Hepatocyte (in vitro differentiated cells): ENCODE measurements around the gene INSR. TPM values are rescaled to one million over a fixed set of nuclear protein-coding genes. Genes with fewer than 3 reads are reported as not detected.

Experiments used
- DNase-seq: peaks from one replicate; pipeline ENCODE4 v3.0.0-alpha.2; 2016; ENCODE audit warnings: low spot score
- H2AFZ ChIP-seq: fragments of 200-600 bp; sonication (generic); 2 replicates; pipeline ENCODE4 v1.6.0; 2016; ENCODE audit warnings: antibody characterized with exemption, mild to moderate bottlenecking
- H3K27ac ChIP-seq: fragments of 200-600 bp; sonication (generic); 2 replicates; pipeline ENCODE4 v1.5.1; 2016; ENCODE audit warnings: mild to moderate bottlenecking
- H3K27me3 ChIP-seq: fragments of 200-600 bp; sonication (generic); 2 replicates; pipeline ENCODE4 v1.6.1; 2016
- H3K36me3 ChIP-seq: fragments of 200-600 bp; sonication (generic); replicated peaks from 2 replicates; pipeline ENCODE4 v1.5.1; 2016; ENCODE audit warnings: low read depth; ENCODE audit not compliant: insufficient read depth
- H3K4me1 ChIP-seq: fragments of 200-600 bp; sonication (generic); 2 replicates; pipeline ENCODE4 v1.5.1; 2016; ENCODE audit warnings: mild to moderate bottlenecking, moderate library complexity; ENCODE audit not compliant: insufficient read depth
- H3K4me2 ChIP-seq: fragments of 200-600 bp; sonication (generic); 2 replicates; pipeline ENCODE4 v1.6.0; 2016
- H3K4me3 ChIP-seq: fragments of 200-600 bp; sonication (generic); 2 replicates; pipeline ENCODE4 v1.5.1; 2016; ENCODE audit warnings: mild to moderate bottlenecking
- H3K79me2 ChIP-seq: fragments of 200-600 bp; sonication (generic); 2 replicates; pipeline ENCODE4 v1.6.0; 2017; ENCODE audit warnings: mild to moderate bottlenecking
- H3K9me2 ChIP-seq: fragments of 200-600 bp; sonication (generic); replicated peaks from 2 replicates; pipeline ENCODE4 v1.6.0; 2017; ENCODE audit warnings: mild to moderate bottlenecking; ENCODE audit not compliant: insufficient read depth
- H3K9me3 ChIP-seq: fragments of 200-600 bp; sonication (generic); 2 replicates; pipeline ENCODE4 v1.5.1; 2016; ENCODE audit warnings: low read depth, mild to moderate bottlenecking
- H4K20me1 ChIP-seq: fragments of 200-600 bp; sonication (generic); 2 replicates; pipeline ENCODE4 v1.6.0; 2016; ENCODE audit warnings: mild to moderate bottlenecking; ENCODE audit not compliant: insufficient read depth, poor library complexity, severe bottlenecking
- EZH2 ChIP-seq: fragments of 200-600 bp; sonication (generic); IDR thresholded peaks from 2 replicates; pipeline ENCODE4 v1.6.1; 2016; ENCODE audit warnings: antibody characterized with exemption, mild to moderate bottlenecking, borderline replicate concordance
- EZH2phosphoT487 ChIP-seq: fragments of 200-600 bp; sonication (generic); IDR thresholded peaks from one replicate; pipeline ENCODE4 v1.6.1; 2018; ENCODE audit warnings: antibody characterized with exemption, mild to moderate bottlenecking, low read depth, moderate library complexity; ENCODE audit not compliant: unreplicated experiment, severe bottlenecking
- WGBS: methylation state at CpG from one replicate; pipeline ENCODE4 v1.1.6; 2016; ENCODE audit warnings: low lambda C conversion rate; ENCODE audit errors: missing lambda C conversion rate; 5-methylcytosine and 5-hydroxymethylcytosine counted together
- polyA plus RNA-seq: library from polyadenylated mRNA; unstranded; fragments of >200 nt; fragmentation: Nextera tagmentation; extraction: Ambion mirVana; gene quantifications from 2 replicates; pipeline ENCODE4 v1.2.1, GENCODE V29; 2016
- total RNA-seq: library from RNA; depleted of rRNA; stranded (reverse); fragments of >200 nt; gene quantifications from 2 replicates; pipeline ENCODE4 v1.2.3, GENCODE V29; 2014
- TF ChIP-seq, protein P1 (sequence below): fragments of 200-600 bp; sonication (generic); IDR thresholded peaks from 2 replicates; pipeline ENCODE4 v1.5.1; 2016; ENCODE audit warnings: antibody characterized with exemption, mild to moderate bottlenecking; ENCODE audit not compliant: poor library complexity

The INSR gene
- total and polyA plus RNA-seq, 2 experiments from 2014 or later, result 17.0 to 59.0 TPM

DNA sequence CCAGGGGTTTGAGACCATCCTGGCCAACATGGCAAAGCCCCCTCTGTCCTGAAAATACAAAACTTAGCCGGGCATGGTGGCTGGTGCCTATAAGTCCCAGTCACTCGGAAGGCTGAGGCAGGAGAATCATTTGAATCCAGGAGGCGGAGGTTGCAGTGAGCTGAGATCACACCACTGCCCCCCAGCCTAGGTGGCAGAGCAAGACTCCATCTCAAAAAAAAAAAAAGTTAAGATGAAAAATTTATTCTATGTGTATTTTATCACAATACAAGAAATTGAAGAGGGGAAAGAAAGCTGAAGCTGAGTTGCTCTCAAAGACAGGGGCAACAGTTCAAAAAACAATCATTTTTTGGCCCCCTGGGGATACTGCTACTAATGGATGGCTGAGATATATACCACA, 31.1 kb downstream of the INSR start:
- H3K4me2 ChIP-seq, result no peak overlapping the region
- no peaks in the 10 kb centered on the region for H3K9me2 ChIP-seq
- TF ChIP-seq EZH2 (no peak), EZH2phosphoT487 (no peak)
- TF ChIP-seq, protein P1, sequence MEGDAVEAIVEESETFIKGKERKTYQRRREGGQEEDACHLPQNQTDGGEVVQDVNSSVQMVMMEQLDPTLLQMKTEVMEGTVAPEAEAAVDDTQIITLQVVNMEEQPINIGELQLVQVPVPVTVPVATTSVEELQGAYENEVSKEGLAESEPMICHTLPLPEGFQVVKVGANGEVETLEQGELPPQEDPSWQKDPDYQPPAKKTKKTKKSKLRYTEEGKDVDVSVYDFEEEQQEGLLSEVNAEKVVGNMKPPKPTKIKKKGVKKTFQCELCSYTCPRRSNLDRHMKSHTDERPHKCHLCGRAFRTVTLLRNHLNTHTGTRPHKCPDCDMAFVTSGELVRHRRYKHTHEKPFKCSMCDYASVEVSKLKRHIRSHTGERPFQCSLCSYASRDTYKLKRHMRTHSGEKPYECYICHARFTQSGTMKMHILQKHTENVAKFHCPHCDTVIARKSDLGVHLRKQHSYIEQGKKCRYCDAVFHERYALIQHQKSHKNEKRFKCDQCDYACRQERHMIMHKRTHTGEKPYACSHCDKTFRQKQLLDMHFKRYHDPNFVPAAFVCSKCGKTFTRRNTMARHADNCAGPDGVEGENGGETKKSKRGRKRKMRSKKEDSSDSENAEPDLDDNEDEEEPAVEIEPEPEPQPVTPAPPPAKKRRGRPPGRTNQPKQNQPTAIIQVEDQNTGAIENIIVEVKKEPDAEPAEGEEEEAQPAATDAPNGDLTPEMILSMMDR, result no peak
- peaks cover 15% of the 10 kb centered on the region for H3K4me1 ChIP-seq
- H4K20me1 ChIP-seq, result peaks cover 30% of the 10 kb centered on the region
- no peak for DNase-seq
- no peak overlapping the region for H2AFZ ChIP-seq
- peaks cover 85% of the 10 kb centered on the region for H3K79me2 ChIP-seq
- WGBS, result 85% methylated on average over 3 of the region's 3 CpGs
- no peaks in the 10 kb centered on the region for H3K9me3 ChIP-seq
- H3K27me3 ChIP-seq, result no peaks in the 10 kb centered on the region
- peaks cover 7% of the 10 kb centered on the region for H3K36me3 ChIP-seq
- no peak overlapping the region for H3K27ac ChIP-seq
- no peak overlapping the region for H3K4me3 ChIP-seq

DNA sequence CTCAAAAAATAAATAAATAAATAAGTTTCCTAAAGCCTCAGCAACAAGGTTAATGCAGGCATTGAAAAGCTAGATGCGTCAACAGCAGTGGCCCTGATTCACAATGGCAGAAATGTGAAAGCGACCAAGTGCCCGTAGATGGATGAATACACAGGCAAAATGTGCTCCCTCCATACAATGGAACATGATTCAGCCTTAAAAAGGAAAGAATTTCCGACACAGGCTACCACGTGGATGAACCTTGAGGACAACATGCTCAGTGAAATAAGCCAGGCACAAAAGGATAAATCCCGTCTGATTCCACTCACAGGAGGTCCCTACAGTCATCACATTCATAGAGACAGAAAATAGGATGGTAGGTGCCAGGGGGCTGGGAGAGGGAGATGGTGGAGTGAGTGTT, 31.7 kb downstream of the INSR start:
- WGBS, result 79% methylated on average over 6 of the region's 6 CpGs
- Histone ChIP-seq H3K36me3 (peaks cover 7% of the 10 kb centered on the region), H3K27ac (no peak overlapping the region), H3K27me3 (no peaks in the 10 kb centered on the region), H3K4me2 (no peak overlapping the region), H2AFZ (no peak overlapping the region), H3K4me3 (no peak overlapping the region), H3K4me1 (peaks cover 16% of the 10 kb centered on the region), H4K20me1 (peaks cover 25% of the 10 kb centered on the region), H3K9me2 (no peaks in the 10 kb centered on the region), H3K9me3 (no peaks in the 10 kb centered on the region), H3K79me2 (peaks cover 89% of the 10 kb centered on the region)
- TF ChIP-seq EZH2 (no peak), EZH2phosphoT487 (no peak)
- TF ChIP-seq, protein P1, result no peak
- DNase-seq, result no peak

- Histone ChIP-seq H3K36me3 (no peaks in the 10 kb centered on the region), H3K4me2 (no peak overlapping the region), H3K4me3 (no peak overlapping the region), H3K27me3 (no peaks in the 10 kb centered on the region), H3K4me1 (peaks cover 19% of the 10 kb centered on the region), H2AFZ (no peak overlapping the region), H4K20me1 (peaks cover 24% of the 10 kb centered on the region), H3K79me2 (peaks cover 88% of the 10 kb centered on the region), H3K27ac (no peak overlapping the region), H3K9me3 (no peaks in the 10 kb centered on the region), H3K9me2 (no peaks in the 10 kb centered on the region)
- TF ChIP-seq EZH2phosphoT487 (no peak), EZH2 (no peak)
- 90% methylated on average over 7 of the region's 7 CpGs for WGBS
- no peak for DNase-seq
Observed at GRCh38 chr19:7260161-7260560, 34.1 kb downstream of the INSR start.

DNA sequence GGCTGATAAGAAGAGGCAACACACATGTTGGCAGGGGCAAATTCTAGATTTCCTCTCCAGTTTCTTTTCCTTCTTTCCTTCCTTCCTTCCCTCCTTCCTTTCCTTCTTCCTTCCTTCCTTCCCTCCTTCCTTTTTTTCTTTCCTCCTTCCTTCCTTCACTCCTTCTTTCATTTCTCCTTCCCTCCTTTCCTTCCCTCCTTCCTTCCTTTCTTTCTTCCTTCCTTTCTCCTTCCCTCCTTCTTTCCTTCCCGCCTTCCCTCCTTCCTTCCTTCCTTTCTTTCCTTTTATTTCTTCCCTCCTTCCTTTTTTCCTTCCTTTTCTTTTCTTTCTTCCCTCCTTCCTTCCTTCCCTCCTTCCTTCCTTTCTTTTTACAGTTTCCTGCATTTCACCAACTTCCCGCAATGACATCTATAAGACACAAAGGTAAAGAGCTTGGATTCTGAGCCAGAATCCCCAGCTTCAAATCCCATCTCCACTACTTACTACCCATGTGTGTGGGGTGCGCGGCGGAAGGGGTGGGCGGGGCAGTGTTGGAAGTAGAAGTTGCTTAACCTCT, 35.3 kb downstream of the INSR start:
- Histone ChIP-seq H2AFZ (no peak overlapping the region), H3K9me2 (no peaks in the 10 kb centered on the region)
- WGBS, result 95% methylated on average over 5 of the region's 6 CpGs

More for the DNA sequence above, 35.3 kb downstream of the INSR start:
- peak overlapping the region; percentile 87 for H3K27ac ChIP-seq
- DNase-seq, result no peak
- no peak overlapping the region for H3K4me3 ChIP-seq
- H3K4me1 ChIP-seq, result peaks cover 19% of the 10 kb centered on the region
- TF ChIP-seq EZH2 (no peak), EZH2phosphoT487 (no peak)
- TF ChIP-seq, protein P1, result no peak
- H4K20me1 ChIP-seq, result peaks cover 13% of the 10 kb centered on the region
- no peaks in the 10 kb centered on the region for H3K36me3 ChIP-seq
- no peak overlapping the region for H3K4me2 ChIP-seq
- peaks cover 86% of the 10 kb centered on the region for H3K79me2 ChIP-seq
- no peaks in the 10 kb centered on the region for H3K9me3 ChIP-seq
- no peaks in the 10 kb centered on the region for H3K27me3 ChIP-seq
